Stimulated activated CD4-positive, alpha-beta T cell treated with anti-CD3 and anti-CD28 coated beads, TNF-alpha, amount 100 ng/mL, for 4 hours (primary cell): ENCODE measurements around the gene RIPOR3.
"Not testable (repeated sequence)": the region's sequence is repeated elsewhere in the genome, so short reads cannot be mapped to it uniquely, and the experiment has no call there.

Experiments
- DNase-seq, 3 experiments: peaks; one replicate each; pipeline ENCODE4 v3.0.0-alpha.2; 2020; ENCODE audit warnings: low read depth in 3 of 3

The RIPOR3 gene

DNA sequence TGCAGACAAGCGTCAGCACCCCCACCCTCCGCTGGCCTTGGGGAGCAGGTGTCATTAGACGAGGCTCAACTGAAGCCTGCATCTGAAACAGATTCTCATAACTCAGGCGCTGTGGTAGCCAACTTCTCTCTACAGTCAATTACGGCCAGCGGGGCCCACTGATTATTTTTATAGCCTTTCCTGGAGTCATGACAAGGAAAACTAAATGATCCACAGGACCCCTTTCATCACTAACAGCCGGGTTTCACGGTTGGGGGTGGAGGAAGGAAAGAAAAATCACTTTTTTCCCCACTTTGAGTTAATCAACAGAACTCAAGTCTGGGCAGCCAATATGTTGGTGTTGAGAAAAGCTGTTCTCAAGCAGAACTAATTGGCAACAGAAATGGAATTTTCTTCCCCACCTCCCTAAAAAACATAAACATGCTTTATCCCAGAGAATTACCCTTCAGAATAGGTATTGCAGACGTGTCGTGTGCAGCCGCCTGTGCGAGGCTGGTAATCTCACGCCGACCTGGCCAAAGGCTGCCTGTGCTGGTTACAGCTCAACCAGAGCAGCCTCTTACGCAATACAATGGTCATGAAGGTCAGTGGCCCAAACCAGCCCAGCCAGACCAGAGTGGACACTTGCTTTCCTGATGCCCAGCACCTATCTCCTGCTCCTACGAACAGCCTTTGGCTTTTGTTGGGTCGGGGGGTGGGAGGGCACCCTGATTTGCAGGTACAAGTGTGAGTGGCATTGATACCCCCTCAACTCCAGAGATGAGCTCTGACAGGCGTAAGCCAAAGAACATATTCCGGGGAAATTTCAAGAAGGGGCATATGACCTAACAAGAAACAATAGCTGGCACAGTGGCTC is 11.0 kb downstream of the RIPOR3 start:
- no peak for DNase-seq

DNA sequence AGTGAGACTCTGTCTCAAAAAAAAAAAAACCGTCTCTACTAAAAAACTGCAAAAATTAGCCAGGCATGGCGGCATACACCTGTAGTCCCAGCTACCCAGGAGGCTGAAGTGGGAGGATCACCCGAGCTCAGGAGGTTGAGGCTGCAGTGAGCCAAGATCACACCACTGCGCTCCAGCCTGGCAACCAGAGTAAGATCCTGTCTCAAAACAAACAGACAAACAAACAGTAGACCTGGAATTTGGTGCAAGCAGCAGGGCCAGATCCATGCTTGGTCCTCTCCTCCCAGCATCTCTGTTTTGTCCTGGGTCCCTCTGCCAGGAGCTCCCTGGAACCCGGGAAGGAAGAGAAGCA is 11.6 kb downstream of the RIPOR3 start:
- no peak for DNase-seq

- DNase-seq = no peak
Observed at GRCh38 chr20:50678169-50678898, 13.0 kb downstream of the RIPOR3 start.

- DNase-seq = no peak
Observed at GRCh38 chr20:50676858-50677257, 14.5 kb downstream of the RIPOR3 start.

- not testable (repeated sequence) for DNase-seq
Observed at GRCh38 chr20:50676377-50676731, 15.0 kb downstream of the RIPOR3 start.

- DNase-seq = no peak
Observed at GRCh38 chr20:50675671-50676376, 15.5 kb downstream of the RIPOR3 start.

GRCh38 chr20:50674138-50674825 is 17.1 kb downstream of the RIPOR3 start:
- no peak for DNase-seq

- no peak for DNase-seq
Observed at GRCh38 chr20:50673466-50674137, 17.7 kb downstream of the RIPOR3 start.

DNA sequence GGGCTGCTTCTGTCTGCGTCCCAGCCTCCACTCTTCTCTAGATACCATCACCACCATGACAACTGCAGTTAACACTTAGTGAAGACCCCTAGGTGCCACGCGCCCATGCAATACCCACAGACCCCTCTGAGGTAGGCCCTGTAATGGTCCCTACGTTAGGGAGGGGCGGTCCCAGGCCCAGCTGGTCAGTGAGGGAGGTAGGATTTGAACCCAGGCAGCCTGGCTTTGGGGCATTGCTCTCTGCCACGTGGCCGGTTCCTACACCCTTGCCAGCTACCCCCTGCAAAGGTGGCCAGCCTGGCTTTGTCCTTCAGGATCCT is 18.2 kb downstream of the RIPOR3 start:
- DNase-seq = no peak

- no peak for DNase-seq
Observed at GRCh38 chr20:50672400-50673145, 18.8 kb downstream of the RIPOR3 start.

DNA sequence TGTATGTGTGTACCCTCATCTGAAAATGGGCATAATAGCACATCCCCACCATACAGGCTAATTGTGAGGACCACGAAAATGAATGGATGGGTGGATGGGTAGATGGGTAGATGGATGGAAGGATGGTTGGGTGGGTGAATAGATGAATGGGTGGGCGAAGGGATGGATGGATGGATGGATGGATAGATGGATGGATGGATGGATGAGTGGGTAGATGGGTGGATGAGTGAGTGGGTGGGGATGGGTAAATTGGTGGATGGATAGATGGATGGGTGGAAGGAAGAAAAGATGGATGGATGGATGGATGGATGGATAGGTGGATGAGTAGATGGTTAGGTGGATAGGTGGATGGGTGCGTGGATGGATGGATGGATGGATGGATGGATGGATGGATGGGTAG is 19.7 kb downstream of the RIPOR3 start:
- DNase-seq = no peak

- not testable (repeated sequence) for DNase-seq
Observed at GRCh38 chr20:50671010-50671409, 20.3 kb downstream of the RIPOR3 start.

DNA sequence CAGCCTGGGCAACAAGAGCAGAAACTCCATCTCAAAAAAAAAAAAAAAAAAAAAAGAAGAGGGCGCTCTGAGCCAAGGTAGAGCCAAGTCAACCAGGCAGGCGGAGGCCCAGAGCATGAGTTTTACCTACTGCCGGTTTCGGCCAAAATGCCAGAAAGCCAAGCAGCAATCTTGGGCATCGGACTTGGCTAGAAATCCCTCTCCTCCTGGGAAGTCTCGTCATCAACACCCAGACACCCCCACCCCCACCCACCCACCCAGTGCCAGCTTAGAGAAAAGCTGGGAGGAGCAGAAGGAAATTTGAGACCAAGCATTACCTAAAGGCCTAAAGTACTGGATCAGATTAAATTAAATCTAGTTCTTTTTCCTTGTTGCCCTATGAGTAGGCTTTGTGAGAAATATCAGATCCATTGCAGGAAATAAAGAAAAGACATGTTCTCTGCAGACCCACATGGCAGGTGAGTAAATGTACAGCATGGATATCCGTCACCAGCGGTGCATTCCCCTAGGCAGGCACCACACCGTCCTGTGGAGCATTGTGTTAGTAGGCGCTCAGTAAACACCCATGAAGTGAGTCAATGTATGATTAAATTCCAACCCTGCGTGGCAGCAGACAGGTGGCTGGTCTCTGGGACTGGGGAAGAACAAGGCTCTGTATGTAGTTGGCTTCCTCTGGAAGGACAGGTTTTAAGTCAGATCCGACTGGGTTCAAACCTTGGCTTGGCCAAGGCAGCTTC is 21.0 kb downstream of the RIPOR3 start:
- DNase-seq = no peak

DNA sequence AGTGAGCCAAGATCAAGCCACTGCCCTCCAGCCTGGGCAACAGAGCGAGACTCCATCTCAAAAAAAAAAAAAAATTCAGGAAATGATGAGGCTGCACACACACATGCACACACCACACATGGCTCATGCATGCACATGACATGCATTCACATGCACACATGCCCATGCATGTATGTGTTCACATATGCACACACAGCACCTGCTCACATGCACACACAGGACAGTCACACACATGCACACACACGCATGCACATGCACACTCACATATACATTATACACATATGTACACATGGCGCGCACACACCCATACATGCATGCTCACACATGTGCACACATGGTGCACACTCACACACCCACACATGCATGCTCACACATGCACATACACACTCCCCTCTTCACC is 22.5 kb downstream of the RIPOR3 start:
- DNase-seq = no peak

- DNase-seq = no peak
Observed at GRCh38 chr20:50668326-50668725, 23.0 kb downstream of the RIPOR3 start.

DNA sequence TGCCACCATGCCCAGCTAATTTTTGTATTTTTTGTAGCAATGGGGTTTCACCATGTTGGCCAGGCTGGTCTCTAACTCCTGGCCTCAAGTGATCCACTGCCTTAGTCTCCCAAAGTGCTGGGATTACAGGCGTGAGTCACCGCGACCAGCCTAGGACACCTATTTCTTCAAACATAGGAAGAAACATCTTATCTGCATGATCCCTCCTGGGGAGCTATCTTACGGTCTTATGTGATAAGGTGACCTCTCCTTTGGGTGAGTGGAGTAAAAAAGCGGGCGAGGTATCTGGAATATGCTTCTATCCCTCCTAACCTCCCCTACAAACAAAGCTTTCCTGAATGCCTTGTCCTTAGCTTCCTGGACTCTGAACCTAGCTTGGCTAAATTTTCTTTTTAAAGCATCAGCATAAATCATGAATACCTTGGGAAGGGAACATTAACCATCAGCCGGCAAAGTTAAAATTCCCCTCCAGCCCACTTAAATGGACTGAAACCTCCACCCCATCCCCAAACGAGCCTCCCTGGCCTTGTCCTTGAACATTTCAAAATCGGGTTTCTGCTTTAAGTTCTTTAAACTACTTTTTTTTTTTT is 24.5 kb downstream of the RIPOR3 start:
- no peak for DNase-seq

- no peak for DNase-seq
Observed at GRCh38 chr20:50664254-50664653, 27.1 kb downstream of the RIPOR3 start.

- DNase-seq = no peak
Observed at GRCh38 chr20:50663095-50663821, 28.1 kb downstream of the RIPOR3 start.

DNA sequence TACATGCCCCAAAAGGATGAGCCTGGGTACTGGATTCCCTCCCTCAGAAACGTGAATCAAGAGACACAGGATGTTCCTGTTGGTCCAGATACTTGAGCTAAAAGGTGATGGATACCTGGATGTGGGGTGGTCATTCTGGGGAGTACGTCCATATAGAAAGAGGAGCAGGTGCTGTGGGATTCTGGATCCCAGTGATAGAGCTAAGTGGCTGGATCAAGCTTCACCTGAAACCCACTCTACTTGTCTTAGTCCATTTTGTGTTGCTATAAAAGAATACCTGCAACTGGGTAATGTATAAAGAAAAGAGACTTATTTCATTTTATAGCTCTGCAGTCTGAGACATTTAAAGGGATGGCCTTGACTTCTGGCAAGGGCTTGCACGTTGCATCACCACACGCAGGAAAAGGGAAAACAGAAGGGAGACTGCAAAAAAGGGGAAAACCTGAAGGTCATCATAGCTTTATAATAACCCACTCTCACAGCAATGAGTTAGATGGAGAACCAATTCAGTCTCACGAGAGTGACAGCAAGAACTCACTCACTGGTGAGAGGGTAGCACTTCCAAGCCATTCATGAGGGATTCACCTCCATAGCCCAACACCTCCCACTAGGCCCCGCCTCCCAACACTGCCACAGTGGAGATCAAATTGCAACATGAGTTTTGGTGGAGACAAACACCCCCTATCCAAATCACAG is 31.2 kb downstream of the RIPOR3 start:
- DNase-seq = no peak
